ENCODE results near the gene SLC7A4.
A peak's percentile ranks its signal among the peaks of the same experiment; 100 is the strongest.

The SLC7A4 gene

GRCh38 chr22:20982563-20982882 is 49.8 kb downstream of the SLC7A4 start:
- DNase-seq: no peak
- Histone ChIP-seq H3K4me1 (ENCODE audit: control insufficient read depth, insufficient read depth, low read length, poor library complexity, severe bottlenecking) (peaks cover 19% of the 10 kb centered on the region), H3K36me3 (ENCODE audit: control insufficient read depth, insufficient read depth, low read length) (peaks cover 11% of the 10 kb centered on the region), H3K9me3 (ENCODE audit: control insufficient read depth, low read length) (no peaks in the 10 kb centered on the region), H3K4me3 (ENCODE audit: insufficient read depth, low read depth, low read length, poor library complexity, severe bottlenecking) (peak overlapping the region; percentile 70), H3K27me3 (replicated peaks; ENCODE audit: control insufficient read depth, insufficient read depth, low read length, poor library complexity, severe bottlenecking) (no peaks in the 10 kb centered on the region), H3K27ac (ENCODE audit: insufficient read depth, low read length, poor library complexity, severe bottlenecking) (peak overlapping the region; percentile 64)

GRCh38 chr22:20981787-20982562 is 50.4 kb downstream of the SLC7A4 start, which contains the start of gene LZTR1:
Gene LZTR1, plus strand, starts transcription at chr22:20982297. Its CDS starts 75 bp downstream, at chr22:20982372.
- Histone ChIP-seq H3K4me1 (ENCODE audit: control insufficient read depth, insufficient read depth, low read length, poor library complexity, severe bottlenecking) (peaks cover 19% of the 10 kb centered on the region), H3K9me3 (ENCODE audit: control insufficient read depth, low read length) (no peaks in the 10 kb centered on the region), H3K4me3 (ENCODE audit: insufficient read depth, low read depth, low read length, poor library complexity, severe bottlenecking) (peak within 1 kb of the TSS; percentile 70), H3K27ac (ENCODE audit: insufficient read depth, low read length, poor library complexity, severe bottlenecking) (peak within 1 kb of the TSS; percentile 64), H3K36me3 (ENCODE audit: control insufficient read depth, insufficient read depth, low read length) (peaks cover 11% of the 10 kb centered on the region), H3K27me3 (replicated peaks; ENCODE audit: control insufficient read depth, insufficient read depth, low read length, poor library complexity, severe bottlenecking) (no peaks in the 10 kb centered on the region)
- peak; percentile 42 to 51 (median 48) for DNase-seq

- DNase-seq: no peak
- Histone ChIP-seq H3K36me3 (ENCODE audit: control insufficient read depth, insufficient read depth, low read length) (peaks cover 5% of the 10 kb centered on the region), H3K27me3 (replicated peaks; ENCODE audit: control insufficient read depth, insufficient read depth, low read length, poor library complexity, severe bottlenecking) (no peaks in the 10 kb centered on the region)
These were observed 51.2 kb downstream of the SLC7A4 start for GRCh38 chr22:20980938-20981722.

GRCh38 chr22:20980523-20980922 is 51.8 kb downstream of the SLC7A4 start:
- Histone ChIP-seq H3K4me3 (ENCODE audit: insufficient read depth, low read depth, low read length, poor library complexity, severe bottlenecking) (no peak overlapping the region), H3K27ac (ENCODE audit: insufficient read depth, low read length, poor library complexity, severe bottlenecking) (no peak overlapping the region), H3K9me3 (ENCODE audit: control insufficient read depth, low read length) (no peaks in the 10 kb centered on the region), H3K4me1 (ENCODE audit: control insufficient read depth, insufficient read depth, low read length, poor library complexity, severe bottlenecking) (peaks cover 19% of the 10 kb centered on the region), H3K27me3 (replicated peaks; ENCODE audit: control insufficient read depth, insufficient read depth, low read length, poor library complexity, severe bottlenecking) (no peaks in the 10 kb centered on the region), H3K36me3 (ENCODE audit: control insufficient read depth, insufficient read depth, low read length) (peaks cover 5% of the 10 kb centered on the region)
- DNase-seq: no peak

More at GRCh38 chr22:20980938-20981722, 51.2 kb downstream of the SLC7A4 start:
- H3K4me1 ChIP-seq (ENCODE audit: control insufficient read depth, insufficient read depth, low read length, poor library complexity, severe bottlenecking): peaks cover 19% of the 10 kb centered on the region
- H3K4me3 ChIP-seq (ENCODE audit: insufficient read depth, low read depth, low read length, poor library complexity, severe bottlenecking): peak overlapping the region; percentile 70
- H3K9me3 ChIP-seq (ENCODE audit: control insufficient read depth, low read length): no peaks in the 10 kb centered on the region
- peak overlapping the region; percentile 64 for H3K27ac ChIP-seq (ENCODE audit: insufficient read depth, low read length, poor library complexity, severe bottlenecking)

- H3K36me3 ChIP-seq (ENCODE audit: control insufficient read depth, insufficient read depth, low read length): peaks cover 5% of the 10 kb centered on the region
- no peaks in the 10 kb centered on the region for H3K9me3 ChIP-seq (ENCODE audit: control insufficient read depth, low read length)
- H3K27me3 ChIP-seq (replicated peaks; ENCODE audit: control insufficient read depth, insufficient read depth, low read length, poor library complexity, severe bottlenecking): no peaks in the 10 kb centered on the region
- no peak overlapping the region for H3K27ac ChIP-seq (ENCODE audit: insufficient read depth, low read length, poor library complexity, severe bottlenecking)
- H3K4me3 ChIP-seq (ENCODE audit: insufficient read depth, low read depth, low read length, poor library complexity, severe bottlenecking): no peak overlapping the region
- no peak for DNase-seq
- peaks cover 19% of the 10 kb centered on the region for H3K4me1 ChIP-seq (ENCODE audit: control insufficient read depth, insufficient read depth, low read length, poor library complexity, severe bottlenecking)
These were observed 52.4 kb downstream of the SLC7A4 start for GRCh38 chr22:20979940-20980453.

GRCh38 chr22:20979243-20979809 is 53.0 kb downstream of the SLC7A4 start:
- DNase-seq: peak; percentile 41 to 51 (median 44)
- H3K27ac ChIP-seq (ENCODE audit: insufficient read depth, low read length, poor library complexity, severe bottlenecking): no peak overlapping the region
- no peak overlapping the region for H3K4me3 ChIP-seq (ENCODE audit: insufficient read depth, low read depth, low read length, poor library complexity, severe bottlenecking)
- no peaks in the 10 kb centered on the region for H3K27me3 ChIP-seq (replicated peaks; ENCODE audit: control insufficient read depth, insufficient read depth, low read length, poor library complexity, severe bottlenecking)
- no peaks in the 10 kb centered on the region for H3K9me3 ChIP-seq (ENCODE audit: control insufficient read depth, low read length)
- H3K4me1 ChIP-seq (ENCODE audit: control insufficient read depth, insufficient read depth, low read length, poor library complexity, severe bottlenecking): peaks cover 19% of the 10 kb centered on the region
- H3K36me3 ChIP-seq (ENCODE audit: control insufficient read depth, insufficient read depth, low read length): peaks cover under 1% of the 10 kb centered on the region
